ENCODE data around the gene GAK.

GRCh38 chr4:828641-829271, 103.4 kb downstream of the GAK start:
- TF ChIP-seq REST (IDR thresholded peaks at IDR 0.05; ENCODE audit: insufficient read depth in 1 of 2, low read depth in 2 of 2, low read length in 1 of 2) (no peak), CTCF (IDR thresholded peaks at IDR 0.05) (no peak)

Data from Panc1 (cell line).